8988T (cell line): Measurements from ENCODE around the gene SLC18A3.
A peak's percentile ranks its signal among the peaks of the same experiment; 100 is the strongest.

Experiments used
- DNase-seq: peaks from one replicate; pipeline ENCODE4 v3.0.0; 2011

The SLC18A3 gene

DNA sequence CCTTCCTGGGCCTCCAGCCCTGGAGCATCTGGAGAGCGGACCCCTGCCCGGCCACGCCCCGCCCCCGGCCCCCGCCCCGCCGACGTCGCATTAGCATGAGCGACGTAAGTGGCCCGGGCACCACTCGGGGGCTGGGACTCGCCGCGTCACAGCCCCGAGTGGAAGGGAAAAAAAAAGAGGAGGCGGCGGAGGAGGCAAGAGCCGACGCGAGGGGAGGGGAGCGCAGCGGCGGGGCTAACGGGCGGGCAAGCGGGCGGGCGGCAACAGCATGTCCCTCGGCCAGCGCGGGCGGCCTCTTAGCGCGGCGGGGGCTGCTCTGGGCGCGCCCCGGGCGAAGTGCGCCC lies at the start of gene SLC18A3:
Gene SLC18A3 (plus strand): TSS at position 197 of the 344 bp plus-strand sequence. CDS start 431 bp downstream, outside the sequence.
- DNase-seq, result no peak

DNA sequence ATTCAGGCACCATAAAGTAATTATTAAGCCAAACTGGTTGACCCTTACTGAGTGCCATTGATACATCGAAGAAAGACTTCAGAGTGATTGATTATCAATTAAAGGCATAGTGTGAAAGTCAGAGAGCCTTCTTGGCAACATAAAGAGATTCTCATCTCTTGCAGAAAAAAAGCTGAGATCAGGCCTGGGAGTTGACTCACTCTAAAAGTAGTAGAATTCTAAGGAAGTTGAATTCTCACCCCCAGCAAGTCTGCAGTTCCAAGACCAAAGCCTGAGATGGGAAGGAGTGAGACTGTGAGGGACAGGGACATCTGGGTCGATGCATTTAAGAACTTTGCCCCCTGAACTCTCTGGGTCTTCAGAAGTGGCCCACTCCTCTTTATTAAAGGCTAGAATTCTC lies 49.6 kb upstream of the SLC18A3 start:
- no peak for DNase-seq

DNA sequence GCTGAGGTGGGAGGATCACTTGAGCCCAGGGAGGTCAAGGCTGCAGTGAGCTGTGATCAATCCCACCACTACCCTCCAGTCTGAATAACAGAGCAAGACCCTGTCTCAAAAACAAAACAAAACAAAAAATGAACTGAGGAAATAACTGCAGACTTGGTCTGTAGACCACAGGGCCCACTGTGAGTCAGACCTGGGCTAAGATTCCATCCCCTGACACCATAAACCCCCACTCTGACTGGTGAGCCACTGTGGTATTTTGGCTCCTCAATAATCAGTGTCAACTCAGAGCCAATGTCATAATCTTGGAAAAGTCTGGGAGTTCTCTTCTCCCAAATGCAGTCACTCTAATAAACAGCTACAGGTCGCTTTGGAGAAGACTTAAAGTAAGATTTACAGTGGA lies 47.2 kb upstream of the SLC18A3 start:
- no peak for DNase-seq

DNA sequence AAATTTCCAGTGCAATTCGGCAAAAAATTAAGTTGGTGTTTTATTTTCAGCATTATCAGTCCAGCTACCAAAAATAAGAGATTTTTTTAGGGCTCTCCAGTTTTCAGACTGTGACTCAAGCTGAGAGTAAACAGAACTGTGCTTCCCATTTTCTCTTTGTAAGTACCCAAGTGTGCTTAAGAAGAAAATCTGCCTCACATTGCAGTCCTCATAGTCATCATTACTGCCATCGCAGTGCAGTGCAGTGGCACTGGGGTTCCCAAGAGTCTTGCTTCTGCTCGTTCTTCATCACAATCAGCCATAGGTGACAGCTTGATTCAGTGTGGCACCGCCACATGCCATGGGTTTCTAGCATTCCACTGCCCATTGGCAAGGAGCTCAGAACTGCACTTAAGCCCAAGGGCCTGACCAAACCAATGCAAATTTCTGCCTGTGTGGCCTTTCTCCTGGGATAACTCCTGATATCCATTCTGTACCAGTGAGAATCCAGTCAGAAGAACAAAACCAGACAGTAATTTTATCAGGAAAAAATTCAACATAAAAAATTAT lies 45.6 kb upstream of the SLC18A3 start:
- DNase-seq, result no peak

DNA sequence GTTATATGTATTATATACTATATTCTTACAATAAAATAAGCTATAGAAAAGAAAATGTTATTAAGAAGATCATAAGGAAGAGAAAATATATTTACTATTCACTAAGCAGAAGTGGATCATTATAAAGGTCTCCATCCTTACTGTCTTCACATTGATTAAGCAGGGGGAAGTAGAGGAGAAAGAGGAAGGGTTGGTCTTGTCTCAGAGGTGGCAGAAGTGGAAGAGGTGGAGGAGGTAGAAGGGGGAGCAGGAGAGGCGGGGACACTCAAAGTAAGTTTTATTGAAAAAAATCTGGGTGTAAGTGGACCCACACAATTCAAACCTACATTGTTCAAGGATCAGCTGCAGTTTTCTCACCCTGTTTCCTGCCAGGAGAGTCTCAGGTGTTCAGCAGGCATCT lies 42.3 kb upstream of the SLC18A3 start:
- no peak for DNase-seq

DNA sequence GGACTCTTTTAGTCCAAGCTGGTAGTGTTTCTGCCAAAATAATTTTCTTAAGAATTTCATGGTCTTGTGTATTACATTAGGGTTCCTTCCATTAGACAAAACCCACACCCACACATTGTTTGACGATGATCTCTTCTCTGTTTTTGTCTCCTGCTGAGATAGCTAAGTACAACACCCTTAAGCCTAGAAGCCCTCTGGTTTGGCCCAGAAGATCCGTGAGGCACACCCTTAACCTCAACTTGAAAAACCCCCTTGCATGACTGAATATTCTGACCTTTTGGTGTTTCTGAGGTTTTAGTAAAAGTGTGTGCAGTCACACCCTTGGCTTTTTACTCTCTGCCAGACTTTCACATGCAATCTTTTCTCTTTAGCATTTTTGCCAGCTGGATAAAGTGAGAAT lies 41.9 kb upstream of the SLC18A3 start:
- DNase-seq, result no peak

DNA sequence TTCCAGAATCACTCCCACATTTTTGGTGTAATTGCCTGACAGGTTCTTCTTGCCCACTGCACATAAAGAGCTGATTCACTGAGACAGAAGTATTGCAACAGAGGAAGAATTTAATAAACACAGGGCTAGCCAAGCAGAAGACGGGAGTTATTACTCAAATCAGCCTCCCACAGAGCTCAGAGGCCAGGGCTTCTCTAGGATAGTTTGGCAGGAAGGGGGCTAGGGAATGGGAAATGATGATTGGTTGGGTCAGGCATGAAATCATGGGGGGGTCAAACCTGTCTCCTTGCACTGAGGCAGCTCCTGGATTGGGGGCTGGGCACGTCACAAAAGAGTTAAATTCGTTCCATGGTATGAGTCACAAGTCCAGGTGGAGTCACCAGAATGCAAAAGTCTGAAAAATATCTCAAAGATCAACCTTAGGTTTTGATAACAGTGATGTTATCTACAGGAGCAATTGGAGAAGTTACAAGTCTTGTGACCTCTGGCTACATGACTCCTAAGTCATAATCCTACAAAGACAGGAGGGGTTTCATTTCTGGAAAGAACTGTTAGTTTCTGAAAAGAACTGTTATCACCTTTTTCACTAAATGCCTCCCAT lies 41.0 kb upstream of the SLC18A3 start:
- no peak for DNase-seq

DNA sequence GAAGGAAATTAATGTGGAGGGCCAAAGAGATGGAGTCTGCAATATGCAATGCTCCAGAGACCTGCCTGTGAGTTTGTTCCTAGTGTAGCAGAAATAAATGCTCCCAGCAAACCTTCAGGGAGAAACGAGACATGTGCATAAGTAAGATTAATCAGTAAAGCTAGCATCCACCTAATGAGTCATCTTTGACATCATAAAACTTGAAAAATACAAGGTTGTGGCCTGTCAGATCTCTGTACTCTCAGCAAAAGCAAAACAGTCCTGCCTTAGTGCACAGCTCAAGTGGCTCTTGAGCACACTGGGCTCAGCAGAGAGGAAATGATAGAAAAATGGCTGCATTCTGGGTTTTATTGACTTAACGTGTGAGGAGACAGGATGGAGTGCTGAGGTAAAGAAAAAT lies 38.7 kb upstream of the SLC18A3 start:
- DNase-seq, result no peak

DNA sequence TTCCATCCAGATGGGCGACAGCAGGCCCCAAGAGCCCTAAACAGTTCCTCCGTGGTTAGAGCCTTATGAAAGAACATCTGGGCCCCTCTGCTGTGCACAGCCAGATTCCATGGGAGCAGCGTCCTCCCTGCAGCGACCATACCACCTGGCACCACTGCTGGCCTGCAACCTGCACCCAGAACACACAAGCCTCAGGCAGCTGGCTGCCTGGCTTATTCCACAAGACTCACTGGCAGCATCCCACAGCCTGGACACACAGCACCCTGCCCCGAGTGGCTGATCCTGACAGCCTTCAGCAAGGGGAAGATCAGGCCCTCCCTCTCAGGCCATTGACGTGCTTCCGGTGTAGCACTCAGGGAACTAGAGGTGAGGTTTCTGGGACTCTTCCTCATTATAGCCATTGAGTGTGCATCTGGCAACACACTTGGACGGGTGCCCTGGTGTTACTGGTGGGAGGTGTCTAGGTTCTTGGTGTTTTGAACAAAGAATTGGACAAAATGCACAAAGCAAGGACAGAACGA lies 37.5 kb upstream of the SLC18A3 start:
- no peak for DNase-seq

DNA sequence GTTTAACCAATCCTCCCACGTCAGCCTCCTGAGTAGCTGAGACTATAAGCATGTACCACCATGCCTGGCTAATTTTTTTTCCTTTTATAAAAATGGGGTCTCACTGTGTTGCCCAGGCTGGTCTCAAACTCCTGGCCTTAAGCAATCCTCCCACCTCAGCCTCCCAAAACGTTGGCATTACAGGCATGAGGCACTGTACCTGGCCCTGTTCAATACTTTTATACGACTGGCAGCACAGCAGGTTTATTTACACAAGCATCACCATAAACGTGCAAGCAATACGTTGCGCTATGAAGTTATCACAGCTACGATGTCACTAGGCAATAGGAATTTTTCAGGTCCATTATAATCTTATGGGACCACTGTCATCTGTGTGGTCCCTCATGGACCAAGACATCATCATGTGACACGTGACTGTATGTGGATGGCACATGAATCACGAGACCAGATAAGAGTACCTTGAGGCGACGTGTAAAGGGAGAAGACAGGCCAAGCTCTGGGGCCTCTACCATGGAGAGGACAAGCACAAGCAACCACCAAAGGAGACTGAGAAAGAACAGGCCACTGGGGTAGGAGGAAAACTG lies 34.5 kb upstream of the SLC18A3 start:
- no peak for DNase-seq

DNA sequence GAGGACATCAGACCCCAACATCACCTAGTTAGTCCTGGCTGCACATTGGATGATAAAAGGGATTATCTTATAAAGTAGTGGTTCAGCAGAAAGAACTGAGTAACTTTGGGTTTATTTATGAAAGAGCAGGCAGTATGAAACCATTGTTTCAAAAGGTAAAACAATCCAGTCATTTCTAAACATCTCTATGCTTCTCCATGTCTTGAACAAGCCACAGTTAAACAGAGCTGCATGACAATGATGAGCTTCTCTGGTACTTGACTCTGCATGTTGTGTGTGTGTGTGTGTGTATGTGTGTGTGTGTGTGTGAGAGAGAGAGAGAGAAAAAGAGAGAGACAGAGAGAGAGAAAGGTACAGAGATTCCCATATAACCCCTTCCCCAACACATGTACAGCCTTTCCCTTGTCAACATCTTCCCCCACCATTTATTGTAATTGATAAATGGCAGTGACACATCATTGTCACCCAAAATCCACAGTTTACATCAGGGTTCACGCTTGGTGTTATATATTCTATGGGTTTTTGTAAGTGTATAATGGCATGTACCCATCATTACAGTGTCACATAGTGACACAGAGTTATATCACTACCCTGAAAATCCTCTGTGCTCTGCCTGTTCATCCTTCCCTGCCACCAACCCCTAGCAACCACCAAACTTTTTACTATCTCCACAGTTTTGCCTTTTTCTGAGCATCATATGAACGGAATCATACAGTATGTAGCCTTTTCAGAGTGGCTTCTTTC lies 32.8 kb upstream of the SLC18A3 start:
- DNase-seq, result no peak

DNA sequence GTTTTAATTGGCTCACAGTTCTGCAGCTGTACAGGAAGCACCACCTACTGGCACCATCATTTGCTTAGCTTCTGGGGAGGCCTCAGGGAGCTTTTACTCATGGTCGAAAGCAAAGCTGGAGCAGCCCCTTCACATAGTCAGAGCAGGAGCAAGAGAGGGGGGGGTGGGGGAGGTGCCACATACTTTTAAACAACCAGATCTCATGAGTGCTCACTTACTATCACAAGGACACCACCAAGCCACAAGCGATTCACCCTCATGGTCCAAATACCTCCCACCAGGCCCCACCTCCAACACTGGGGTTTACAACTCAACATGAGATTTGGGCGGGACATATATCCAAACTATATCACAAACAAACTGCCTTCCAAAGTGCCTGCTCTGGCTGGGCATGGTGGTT lies 31.7 kb upstream of the SLC18A3 start:
- DNase-seq, result no peak

DNA sequence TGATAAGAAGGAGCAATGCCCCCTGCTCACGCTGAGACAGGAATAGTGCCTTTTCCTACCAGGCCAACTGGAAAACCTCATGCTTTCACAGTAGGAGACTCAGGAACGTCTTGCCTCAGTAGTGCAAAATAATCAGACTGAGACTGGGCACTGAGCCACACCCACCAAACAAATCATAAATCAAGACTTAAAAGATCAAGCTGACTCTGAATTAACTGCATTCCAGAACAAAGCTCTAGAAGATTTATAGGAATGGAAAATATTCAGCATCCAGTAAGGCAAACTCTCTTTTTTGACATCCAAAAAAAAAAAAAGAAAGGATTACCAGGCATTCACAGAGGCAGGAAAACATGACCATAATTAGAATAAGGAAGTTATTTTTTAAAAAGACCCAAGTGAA lies 30.5 kb upstream of the SLC18A3 start:
- no peak for DNase-seq

DNA sequence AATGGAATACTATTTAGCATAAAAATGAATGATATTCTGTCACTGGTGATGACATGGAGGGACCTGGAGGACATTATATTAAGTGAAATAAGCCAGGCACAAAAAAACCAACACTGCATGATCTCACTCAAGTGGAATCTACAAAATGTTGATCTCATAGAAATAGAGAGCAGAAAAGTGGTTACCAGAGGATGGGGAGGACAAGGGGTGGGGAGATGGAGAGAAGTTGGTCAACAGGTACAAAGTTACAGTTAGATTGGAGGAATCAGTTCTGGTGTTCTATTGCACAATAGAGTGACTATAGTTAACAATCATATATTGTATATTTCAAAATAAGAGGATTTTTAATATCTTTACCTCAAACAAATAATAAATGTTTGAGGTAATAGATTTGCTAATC lies 24.7 kb upstream of the SLC18A3 start:
- DNase-seq, result no peak

DNA sequence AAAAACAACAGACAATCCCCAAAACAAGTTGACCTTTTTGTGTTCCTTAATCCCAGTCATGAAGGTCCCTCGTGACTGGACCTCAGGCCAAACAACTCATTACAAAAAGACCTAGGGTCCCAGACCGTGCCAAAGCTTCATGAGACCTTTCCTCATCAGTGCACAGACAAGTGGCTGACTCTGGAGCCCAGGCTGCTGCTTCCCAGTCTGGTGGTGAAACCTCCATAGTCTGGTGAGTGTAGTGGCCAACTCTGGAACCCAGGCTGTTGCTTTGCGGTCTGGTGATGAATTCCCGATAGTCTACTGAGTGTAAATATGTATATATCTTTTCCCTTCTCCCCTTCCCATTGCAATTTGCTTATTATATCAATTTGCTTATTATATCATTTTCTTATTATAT lies 22.1 kb upstream of the SLC18A3 start:
- DNase-seq, result no peak

DNA sequence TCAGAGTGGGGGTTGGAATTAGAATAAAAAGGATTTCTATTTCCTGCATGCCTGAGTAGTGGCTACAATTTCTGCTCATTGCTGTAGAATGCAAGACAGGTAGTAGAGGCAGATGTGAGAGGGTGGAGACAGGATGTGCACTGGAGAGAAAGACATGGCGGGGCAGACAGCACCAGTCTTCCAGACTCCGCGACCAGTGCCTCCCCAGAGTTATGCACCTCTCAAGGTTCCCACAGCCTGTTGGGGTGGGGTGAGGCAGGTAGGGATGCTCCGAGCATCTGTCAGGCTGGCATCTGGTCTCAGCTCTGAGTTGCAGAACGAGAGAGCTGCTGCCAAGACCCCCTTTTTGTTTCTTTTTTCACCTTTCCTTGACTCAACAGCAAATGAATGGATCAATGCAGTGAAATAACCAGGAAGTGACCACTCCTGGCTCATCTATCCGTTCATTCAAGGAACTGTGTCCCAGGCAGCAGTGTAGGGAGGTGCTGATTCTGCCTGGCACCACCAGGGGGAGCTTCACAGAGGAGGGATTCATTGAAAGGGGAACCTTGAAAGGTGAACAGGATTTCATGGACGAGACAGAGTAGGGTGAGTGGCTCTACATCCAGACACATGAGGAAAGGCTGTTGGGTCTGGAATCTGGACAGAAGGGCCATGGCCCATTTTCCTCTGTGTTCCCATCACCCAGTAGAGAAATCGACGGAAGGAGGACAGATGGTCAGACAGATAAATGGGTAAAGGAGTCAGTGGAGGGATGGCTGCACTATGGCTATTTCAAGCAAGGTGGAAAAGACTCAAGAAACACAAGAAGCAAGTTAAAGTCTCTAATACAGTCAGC lies 17.2 kb upstream of the SLC18A3 start:
- peak; percentile 66 for DNase-seq

DNA sequence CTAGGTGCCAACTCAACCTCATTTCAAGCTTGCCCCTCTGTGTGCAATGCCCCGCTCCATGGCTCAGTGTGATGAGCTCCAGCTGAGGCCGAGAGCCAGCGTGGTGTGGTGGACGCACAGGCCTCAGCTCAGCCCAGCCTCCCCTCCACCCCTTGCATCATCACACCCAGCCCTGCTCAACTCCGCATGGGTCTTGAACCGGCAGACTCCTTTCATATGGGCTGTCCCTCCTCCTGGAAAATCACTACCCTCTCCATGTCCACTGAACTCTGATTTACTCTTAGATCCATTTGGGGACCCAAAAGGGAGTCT lies 16.6 kb upstream of the SLC18A3 start:
- DNase-seq, result no peak

DNA sequence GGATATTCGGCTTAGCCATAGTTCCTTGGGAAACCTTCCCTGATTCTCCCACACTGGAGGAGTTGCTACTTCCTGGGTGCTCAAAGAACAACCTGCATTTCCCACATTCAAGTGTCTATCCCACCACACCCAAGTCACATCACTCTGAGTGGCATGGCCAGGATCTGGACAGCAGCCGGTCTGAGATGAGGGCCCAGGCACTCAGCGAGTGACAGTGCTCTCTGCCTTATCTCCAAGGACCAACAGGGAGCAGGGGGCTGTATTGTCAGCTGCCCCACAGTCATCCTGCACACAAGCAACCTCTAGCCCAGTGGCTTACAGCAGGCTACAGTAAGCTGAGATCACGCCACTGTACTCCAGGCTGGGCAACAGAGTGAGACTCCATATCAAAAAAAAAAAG lies 16.1 kb upstream of the SLC18A3 start:
- DNase-seq, result no peak

DNA sequence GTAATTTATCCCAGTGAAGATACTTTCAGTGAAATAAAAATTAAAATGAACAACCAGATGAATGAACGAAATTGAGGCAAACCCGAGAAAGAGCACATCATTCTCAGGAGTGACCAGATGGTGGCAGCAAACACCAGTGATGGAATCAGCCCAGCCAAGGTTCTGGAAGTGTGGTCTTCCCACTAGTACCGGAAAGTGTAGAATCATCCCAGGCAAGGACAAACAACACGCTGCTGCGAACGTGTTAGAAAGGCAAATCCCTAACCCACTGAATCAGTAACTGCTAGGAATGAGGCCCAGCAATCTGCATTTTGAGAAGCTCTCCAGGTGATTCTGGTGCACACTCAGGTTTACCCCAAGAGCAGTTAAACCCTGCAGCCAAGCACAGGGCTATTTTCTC lies 15.5 kb upstream of the SLC18A3 start:
- peak; percentile 46 for DNase-seq

DNA sequence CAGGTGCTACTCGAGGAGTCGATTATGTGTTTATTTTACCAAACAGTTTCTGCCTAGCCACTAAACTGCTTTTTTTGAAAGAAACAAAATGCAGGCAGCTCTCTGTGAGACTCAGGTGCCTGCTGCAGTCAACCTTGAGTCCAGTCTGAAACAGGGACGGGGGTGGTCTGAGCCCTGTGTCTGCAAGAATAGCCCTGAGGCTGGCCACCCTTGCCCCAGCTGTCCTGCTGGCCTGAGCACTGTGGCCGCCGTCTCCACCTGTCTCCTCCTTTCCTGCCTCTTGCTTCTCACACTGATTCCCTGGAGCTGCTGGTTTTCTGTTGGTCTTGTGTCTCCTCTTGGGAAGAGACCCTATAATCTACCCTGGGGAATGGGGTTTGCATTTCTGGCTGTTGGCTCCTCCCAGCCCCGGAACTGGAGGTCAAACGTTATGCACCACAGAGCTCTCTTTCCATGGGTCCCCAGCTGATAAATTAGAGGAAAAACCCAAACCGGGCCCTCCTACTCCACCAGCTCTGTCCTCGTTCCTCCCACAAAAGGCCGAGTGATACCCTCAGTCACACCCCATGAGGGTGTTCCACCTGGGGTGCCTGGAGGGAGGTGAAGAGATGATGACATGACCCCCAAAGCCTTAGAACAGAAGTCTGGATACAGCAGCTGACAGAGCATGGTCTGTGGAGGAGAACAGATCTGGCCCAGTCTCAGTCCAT lies 15.0 kb upstream of the SLC18A3 start:
- no peak for DNase-seq

DNA sequence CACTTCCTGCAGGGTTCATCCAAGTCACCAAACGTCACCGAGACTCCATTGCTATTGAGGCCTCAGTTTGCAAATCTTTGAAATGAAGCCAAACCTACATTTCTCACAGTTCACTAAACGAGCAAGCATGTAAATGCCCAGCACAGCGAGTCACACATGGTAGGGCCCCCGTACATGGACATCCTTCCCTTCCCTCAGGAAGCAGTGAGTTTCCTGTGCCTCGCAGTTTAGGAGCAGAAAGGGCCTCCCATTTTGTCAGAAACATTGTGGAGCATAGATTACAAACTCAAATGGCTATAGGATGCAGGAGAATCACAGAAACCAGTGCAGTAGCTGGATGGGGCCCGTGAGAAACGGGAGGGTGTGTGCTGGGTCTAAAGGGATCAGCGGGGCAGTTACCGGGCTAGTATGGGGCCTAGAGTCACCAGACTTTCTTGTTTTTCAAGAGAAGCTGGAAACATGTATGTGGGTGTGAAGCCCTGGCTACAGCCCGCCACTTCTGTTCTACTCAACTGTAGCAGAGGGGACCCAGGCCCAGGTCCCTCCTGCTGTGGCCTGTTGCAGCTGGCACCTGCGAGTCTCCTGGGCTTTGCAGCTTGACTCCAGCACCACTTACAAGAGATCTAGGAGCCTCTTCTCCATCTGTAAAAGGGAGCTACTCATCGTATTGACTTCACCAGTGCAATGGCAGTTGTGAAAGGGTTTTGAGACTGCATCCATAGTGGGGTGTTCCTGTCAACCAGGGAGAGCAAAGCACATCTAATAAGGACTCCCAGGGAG lies 14.2 kb upstream of the SLC18A3 start:
- DNase-seq, result no peak

DNA sequence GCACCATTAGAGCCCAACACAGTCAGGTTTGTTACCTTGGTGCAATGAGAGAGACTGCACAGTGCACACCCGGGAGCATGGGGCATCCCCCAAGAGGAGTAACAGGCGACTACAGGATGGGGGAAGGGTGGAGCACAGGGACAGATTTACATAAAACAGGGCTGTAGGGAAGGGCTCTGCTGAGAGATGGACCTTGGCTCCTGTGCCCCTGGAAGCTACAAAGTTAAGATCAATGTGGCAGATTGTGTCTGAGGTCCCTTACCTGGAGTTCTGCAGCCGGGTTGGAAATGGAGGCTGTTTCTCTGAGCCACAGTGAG lies 13.7 kb upstream of the SLC18A3 start:
- DNase-seq, result no peak
